Measurements from ENCODE around the gene MED13. TPM values are rescaled to one million over a fixed set of nuclear protein-coding genes. Genes with fewer than 3 reads are reported as not detected.
A peak's percentile ranks its signal among the peaks of the same experiment; 100 is the strongest.

The MED13 gene
- total RNA-seq, 6 experiments from 2014 or later = 22.9 to 36.3 (median 32.5) TPM

- ATAC-seq (peak; percentile 11 to 57 (median 18)), DNase-seq (no peak)
- Histone ChIP-seq H3K27me3 (no peaks in the 10 kb centered on the region), H3K36me3 (peaks cover 0 to 3% (median 0%) of the 10 kb centered on the region in 4 donors), H3K27ac (peak overlapping the region in 1 of 3 donors; percentile 6), H3K4me1 (peaks cover 0 to 66% (median 14%) of the 10 kb centered on the region in 4 donors), H3K9me3 (no peaks in the 10 kb centered on the region), H3K4me3 (no peak overlapping the region)
- WGBS (ENCODE audit: insufficient coverage, low coverage, low lambda C conversion rate, missing lambda C conversion rate) = 45% methylated on average over 3 of the region's 3 CpGs
- TF ChIP-seq POLR2A (IDR thresholded peaks at IDR 0.05) = no peak
- TF ChIP-seq, protein P1, sequence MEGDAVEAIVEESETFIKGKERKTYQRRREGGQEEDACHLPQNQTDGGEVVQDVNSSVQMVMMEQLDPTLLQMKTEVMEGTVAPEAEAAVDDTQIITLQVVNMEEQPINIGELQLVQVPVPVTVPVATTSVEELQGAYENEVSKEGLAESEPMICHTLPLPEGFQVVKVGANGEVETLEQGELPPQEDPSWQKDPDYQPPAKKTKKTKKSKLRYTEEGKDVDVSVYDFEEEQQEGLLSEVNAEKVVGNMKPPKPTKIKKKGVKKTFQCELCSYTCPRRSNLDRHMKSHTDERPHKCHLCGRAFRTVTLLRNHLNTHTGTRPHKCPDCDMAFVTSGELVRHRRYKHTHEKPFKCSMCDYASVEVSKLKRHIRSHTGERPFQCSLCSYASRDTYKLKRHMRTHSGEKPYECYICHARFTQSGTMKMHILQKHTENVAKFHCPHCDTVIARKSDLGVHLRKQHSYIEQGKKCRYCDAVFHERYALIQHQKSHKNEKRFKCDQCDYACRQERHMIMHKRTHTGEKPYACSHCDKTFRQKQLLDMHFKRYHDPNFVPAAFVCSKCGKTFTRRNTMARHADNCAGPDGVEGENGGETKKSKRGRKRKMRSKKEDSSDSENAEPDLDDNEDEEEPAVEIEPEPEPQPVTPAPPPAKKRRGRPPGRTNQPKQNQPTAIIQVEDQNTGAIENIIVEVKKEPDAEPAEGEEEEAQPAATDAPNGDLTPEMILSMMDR (IDR thresholded peaks at IDR 0.05) = no peak
- intact Hi-C loops (cut with DNase I) = no loop called here
Measured at GRCh38 chr17:62059414-62059813, 5.7 kb downstream of the MED13 start.

GRCh38 chr17:62058611-62059010 is 6.5 kb downstream of the MED13 start:
- peaks cover 0 to 73% (median 18%) of the 10 kb centered on the region in 4 donors for H3K4me1 ChIP-seq
- intact Hi-C loops (cut with DNase I) = no loop called here
- WGBS (ENCODE audit: insufficient coverage, low coverage, low lambda C conversion rate, missing lambda C conversion rate) = 57% methylated on average over 4 of the region's 4 CpGs
- no peak overlapping the region for H3K4me3 ChIP-seq
- no peak for ATAC-seq
- TF ChIP-seq POLR2A (IDR thresholded peaks at IDR 0.05) = no peak
- TF ChIP-seq, protein P1 (IDR thresholded peaks at IDR 0.05) = no peak
- H3K36me3 ChIP-seq = peaks cover 0 to 3% (median 0%) of the 10 kb centered on the region in 4 donors
- H3K27ac ChIP-seq = peak overlapping the region in 1 of 3 donors; percentile 9
- H3K27me3 ChIP-seq = no peaks in the 10 kb centered on the region
- no peak for DNase-seq
- no peaks in the 10 kb centered on the region for H3K9me3 ChIP-seq

DNA sequence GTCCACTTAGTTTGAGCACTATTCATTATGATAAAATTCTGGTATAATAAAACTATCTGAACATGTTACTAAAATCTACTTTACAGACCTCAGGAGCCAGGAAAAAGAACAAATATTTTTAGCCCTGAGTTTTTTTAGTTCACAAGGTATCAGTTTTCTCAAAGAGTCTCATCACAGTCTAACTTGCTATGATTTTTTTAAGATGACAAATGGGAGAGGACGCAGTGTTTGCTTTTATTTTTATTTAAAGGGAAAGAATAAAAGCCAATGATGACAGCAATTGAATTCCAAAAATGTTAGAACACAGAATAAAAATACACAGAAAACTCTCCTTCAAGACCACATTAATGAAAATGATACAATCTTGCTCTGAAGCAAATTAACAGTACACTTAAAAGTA is 7.4 kb downstream of the MED13 start:
- intact Hi-C loops (cut with DNase I) = no loop called here
- ATAC-seq (no peak), DNase-seq (no peak)
- Histone ChIP-seq H3K9me3 (no peaks in the 10 kb centered on the region), H3K4me1 (peaks cover 0 to 75% (median 22%) of the 10 kb centered on the region in 4 donors), H3K4me3 (no peak overlapping the region), H3K27me3 (no peaks in the 10 kb centered on the region), H3K36me3 (peaks cover 0 to 4% (median 0%) of the 10 kb centered on the region in 4 donors), H3K27ac (no peak overlapping the region)
- no peak for TF ChIP-seq POLR2A (IDR thresholded peaks at IDR 0.05)
- TF ChIP-seq, protein P1 (IDR thresholded peaks at IDR 0.05) = no peak
- 23% methylated on average over 1 of the region's 1 CpG for WGBS (ENCODE audit: insufficient coverage, low coverage, low lambda C conversion rate, missing lambda C conversion rate)

GRCh38 chr17:62052765-62053338 is 12.2 kb downstream of the MED13 start:
- Histone ChIP-seq H3K36me3 (peaks cover 0 to 34% (median 6%) of the 10 kb centered on the region in 4 donors), H3K4me1 (peaks cover 0 to 72% (median 23%) of the 10 kb centered on the region in 4 donors), H3K27ac (peak overlapping the region; percentile 25 to 48 (median 39)), H3K4me3 (no peak overlapping the region), H3K9me3 (no peaks in the 10 kb centered on the region), H3K27me3 (no peaks in the 10 kb centered on the region)
- intact Hi-C loops (cut with DNase I) = no loop called here
- TF ChIP-seq, protein P1 (IDR thresholded peaks at IDR 0.05) = no peak
- no peak for TF ChIP-seq POLR2A (IDR thresholded peaks at IDR 0.05)
- 29% methylated on average over 2 of the region's 2 CpGs for WGBS (ENCODE audit: insufficient coverage, low coverage, low lambda C conversion rate, missing lambda C conversion rate)
- ATAC-seq (peak; percentile 88 to 92 (median 89)), DNase-seq (peak in 1 of 3 donors; percentile 63)
